Measurements from ENCODE around the gene CERS6.

CERS6 gene

DNA sequence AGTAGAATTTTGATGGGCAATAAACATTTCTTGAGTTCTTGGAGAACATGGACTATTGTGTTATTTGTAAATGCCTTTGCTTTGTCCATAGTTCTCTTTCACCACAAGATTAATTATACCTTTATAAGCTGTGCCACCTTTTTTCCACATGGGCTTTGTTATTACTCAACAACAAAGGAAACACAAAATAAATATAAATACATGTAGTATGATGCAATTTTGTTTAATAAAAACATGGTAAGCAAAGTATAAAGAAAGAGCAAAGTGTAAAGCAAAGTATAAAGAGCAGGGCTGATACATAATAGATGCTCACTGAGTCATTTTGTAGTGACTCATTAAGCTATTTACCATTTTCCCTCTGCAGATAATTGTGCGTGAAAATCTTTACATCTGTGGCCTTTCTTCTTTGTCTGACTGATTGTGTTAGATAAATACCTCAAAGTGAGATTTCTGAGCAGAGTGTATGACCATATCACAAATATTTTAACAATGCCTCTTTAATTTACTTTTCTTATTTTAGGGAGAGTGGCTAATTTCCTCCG, 80.9 kb downstream of the CERS6 start:
- no peak for DNase-seq

DNA sequence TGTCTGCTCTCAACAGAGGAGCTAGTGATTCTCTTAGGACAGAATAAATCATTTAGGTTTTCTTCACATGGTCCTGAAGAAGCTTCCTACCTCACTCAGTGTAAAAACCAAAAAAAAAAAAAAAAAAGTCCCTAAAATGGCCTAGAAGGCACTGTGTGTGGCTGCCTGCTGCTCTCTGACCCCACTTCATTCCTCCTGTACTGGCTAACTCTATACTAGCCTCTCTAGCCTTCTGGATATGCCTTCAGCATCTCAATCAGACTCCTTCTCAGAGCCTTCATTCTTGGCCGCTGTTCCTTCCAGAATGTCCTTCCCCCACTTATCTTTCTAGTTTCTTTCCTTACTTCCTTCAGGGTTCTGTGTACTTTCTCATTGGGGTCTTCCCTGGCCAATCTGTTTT, 82.1 kb downstream of the CERS6 start:
- DNase-seq: no peak

DNA sequence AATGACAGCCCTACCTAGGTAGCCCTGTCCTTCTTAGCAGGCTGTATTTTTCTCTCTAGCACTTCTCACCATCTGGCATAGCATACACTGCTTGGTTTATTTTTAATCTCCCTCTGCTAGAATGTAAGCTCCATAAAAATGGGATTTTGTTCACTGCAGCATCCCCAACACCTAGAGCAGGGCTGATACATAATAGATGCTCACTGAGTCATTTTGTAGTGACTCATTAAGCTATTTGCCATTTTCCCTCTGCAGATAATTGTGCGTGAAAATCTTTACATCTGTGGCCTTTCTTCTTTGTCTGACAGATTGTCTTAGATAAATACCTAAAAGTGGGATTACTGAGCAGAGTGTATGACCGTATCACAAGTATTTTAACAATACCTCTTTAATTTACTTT, 82.5 kb downstream of the CERS6 start:
- no peak for DNase-seq

DNA sequence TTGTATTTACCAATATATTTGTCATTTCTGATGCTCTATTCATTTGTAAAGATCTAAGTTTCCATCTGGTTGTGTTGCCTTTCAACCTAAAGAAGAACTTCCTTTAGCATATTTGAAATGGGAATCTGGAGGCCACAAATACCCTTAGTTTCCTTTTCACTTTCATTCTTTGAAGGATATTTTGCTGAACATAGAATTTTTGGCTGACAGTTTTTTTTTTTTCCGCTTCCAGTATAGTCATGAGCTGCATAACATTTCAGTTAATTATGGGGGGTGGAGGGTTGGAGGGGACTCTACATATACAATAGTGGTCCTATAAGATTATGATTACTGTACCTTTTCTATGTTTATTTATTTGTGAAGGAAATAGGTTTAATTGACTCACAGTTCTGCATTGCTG, 83.9 kb downstream of the CERS6 start:
- DNase-seq: no peak

DNA sequence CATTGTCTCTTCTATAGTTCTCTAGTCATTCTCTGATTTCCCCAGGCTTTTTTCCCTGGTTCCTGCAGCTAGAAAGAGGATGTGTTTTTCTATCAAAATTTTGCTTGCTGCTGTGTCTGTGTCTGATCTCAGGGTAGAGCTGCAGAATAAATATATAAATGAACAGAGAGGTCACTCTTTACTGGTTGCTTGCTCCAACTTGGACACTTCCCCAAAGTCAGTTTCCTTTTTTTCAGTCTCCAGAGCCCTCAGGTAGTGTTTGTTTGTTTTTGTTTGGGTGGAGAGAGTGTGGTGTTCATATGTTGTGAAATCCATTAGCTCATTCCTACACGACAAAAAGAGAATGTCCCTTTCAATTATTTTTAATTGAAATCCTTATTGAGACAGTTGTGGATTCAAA, 85.8 kb downstream of the CERS6 start:
- no peak for DNase-seq

DNA sequence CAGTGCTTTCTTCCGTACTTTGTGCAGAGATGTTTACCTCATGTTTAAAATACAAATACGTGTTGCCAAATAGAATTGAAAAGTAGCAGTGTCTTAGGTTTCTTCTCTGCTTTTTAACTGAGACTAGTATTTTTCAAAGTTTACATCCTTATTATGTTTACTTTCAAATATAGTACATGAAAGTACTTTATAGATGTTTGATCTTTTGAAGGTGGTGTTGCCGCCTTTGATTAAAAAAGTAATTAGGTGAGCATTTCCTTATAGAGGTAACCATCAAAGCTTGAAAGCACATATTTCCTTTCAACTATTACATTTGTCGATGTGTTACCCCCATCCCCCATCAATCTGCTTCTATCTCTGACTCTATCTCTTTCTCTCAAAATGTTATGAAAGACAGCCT, 87.0 kb downstream of the CERS6 start:
- no peak for DNase-seq

DNA sequence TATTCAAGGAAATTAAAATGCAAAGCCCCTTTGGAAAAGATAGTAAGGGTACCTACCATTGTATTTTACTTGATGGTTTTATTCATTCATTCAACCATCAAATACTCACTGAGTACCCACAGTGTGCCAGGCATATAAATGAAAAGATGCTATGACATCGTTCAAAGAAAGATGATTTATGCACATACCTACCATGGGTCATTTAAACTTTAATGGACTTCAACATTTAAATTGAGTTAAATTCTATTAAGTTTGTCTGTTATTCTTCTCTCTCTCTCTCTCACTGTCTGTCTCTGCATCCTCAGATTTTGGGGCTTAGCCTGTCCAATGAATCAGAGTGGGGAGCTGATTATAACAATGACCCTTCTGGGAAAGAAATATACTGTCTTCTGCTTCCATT, 87.9 kb downstream of the CERS6 start:
- no peak for DNase-seq

DNA sequence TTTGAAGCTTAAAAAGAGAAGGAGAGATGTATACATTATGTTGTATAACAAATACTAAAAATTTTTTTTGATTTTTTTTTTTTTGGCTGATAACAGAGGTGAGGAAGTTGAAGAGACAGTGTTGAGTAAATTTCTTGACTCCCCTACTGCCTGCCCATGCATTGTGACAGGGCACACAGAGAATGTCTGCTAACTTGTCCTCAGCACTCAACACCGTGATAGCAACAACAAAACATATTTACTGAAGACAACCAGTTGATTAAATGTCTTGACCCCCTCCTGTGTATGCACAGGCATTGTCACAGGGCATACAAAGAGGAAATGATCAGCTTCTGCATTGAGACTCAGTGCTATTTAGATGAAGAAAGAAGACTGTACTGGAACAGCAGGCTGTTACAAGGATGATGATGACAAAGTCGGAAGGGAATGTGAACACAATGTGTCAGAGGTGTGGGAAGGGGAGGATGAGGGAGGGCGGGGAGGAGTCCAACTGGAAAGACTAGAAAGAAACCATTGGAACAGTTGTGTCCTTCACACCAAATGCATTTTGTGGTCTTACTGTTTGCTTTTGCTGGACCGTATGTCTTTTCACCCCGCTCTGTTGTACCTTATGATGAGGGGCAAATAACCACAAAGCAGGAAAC, 89.5 kb downstream of the CERS6 start:
- peak; percentile 49 for DNase-seq

DNA sequence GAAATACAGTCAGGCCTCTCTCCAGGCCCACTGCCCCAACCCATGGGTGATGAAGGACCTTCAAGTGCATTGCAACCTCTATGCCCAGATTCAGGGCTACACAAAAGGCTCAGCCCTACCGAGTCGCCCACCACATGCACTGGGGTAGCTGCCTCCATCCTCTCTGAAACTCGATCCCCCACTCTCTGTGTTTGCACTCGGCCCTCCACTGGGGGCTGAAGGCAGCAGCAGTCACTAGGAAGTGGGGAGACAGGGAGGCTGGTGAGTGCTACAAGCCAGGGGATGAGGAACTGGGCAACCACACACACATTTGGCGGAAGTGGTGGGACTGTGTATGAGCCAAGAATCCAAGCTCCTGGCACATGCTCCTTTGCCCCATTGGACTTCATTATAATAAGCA, 94.6 kb downstream of the CERS6 start:
- peak; percentile 29 for DNase-seq

DNA sequence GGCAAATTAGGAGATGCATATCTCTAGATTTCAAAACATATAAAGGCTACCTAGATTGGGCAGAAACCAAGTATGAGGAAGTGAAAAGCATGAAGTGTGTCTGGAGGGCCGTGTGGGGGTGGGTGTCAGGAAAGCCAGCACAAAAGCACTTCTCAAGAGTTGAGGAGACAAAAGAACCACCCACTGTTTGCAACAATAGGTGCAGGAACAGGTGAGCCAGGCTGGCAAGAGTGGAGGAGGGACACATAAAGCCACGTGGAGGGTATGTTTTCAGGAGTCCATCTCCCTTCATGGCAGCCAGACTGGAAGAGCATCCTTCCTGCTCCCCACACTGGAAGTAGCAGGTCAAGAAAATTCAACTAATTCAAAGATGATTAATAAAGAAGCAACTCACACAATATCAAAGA, 96.4 kb downstream of the CERS6 start:
- DNase-seq: peak; percentile 83

DNA sequence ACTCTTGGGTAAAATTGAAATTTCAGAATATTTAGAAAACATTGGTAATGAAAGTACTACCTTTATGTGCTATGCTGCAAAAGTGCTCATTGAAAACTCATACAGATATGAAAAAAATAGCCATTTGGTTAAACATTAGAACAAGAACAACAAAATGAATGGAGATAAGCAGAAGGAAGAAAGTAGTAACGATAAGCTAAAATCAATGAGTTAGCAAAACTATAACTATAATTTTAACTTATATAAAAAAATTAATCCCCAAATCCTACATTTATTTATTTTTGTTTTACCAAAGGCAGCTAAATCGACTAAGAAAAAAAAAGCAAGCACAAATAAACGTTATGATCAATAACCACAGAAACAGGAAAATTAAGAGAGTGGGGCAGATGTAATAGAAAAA, 99.2 kb downstream of the CERS6 start:
- DNase-seq: no peak

DNA sequence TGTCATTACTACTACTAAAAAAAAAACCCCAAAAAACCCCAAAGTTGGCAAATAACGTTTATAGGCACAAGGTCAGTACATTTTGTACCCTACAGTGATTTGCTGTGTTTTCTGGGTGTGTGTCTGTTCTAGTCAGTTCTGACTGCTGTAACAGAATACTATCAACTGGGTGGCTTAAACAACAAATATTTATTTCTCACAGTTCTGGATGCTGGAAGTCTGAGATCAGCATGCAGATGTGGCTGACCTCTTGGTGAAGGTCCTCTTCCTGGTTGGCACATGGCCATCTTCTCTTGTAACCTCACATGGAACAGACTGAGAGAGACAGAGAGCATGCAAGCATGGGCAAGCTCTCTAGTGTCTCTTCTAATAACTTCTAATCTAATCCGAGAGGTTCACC, 103.1 kb downstream of the CERS6 start:
- peak; percentile 45 for DNase-seq

DNA sequence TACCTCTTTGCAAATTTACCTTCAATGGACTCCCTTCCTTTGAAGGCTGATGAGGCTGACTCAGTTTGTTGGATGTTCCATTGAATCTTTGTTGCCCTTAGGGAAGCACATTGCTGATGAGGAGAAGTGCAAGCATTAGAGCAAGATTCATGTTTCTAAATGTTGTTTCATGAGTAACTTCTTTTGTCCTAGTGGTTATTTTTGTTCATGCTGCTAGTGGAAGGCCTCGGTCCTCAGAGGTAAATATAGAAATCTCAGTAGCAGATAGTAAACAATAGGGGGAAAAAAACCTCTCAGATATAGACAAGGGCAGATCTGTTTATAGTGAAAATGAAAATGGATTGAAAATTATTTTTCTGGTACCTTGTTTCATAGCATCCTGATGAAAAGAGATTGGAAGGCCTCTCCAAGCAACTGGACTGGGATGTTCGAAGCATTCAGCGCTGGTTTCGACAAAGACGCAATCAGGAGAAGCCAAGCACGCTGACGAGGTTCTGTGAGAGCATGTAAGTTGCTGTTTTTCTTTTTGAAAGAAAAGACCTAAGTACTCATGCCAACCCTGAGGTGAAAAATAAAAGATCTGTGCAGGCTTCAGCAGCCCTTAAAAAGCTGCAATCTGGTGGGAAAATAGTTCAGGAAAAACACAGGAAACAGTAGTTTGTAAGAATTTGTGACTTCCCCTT, 104.9 kb downstream of the CERS6 start:
- no peak for DNase-seq

DNA sequence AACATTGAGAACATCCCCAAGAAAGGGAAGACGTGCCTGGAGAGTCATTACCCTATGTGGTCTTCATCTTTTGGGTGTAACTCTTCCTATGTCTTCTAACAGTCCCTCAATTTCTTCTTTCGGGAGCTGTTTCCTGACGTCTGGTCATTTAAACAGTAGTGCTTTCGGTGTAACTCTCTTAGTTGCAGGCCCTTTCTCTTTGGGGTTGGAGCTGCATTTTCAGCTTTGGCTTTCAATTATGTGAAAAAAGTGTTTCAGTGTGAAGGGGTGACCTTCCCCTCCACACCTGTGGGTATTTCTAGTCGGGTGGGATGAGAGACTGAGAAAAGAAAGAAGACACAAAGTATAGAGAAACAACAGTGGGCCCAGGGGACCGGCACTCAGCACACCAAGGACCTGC, 105.9 kb downstream of the CERS6 start:
- no peak for DNase-seq

DNA sequence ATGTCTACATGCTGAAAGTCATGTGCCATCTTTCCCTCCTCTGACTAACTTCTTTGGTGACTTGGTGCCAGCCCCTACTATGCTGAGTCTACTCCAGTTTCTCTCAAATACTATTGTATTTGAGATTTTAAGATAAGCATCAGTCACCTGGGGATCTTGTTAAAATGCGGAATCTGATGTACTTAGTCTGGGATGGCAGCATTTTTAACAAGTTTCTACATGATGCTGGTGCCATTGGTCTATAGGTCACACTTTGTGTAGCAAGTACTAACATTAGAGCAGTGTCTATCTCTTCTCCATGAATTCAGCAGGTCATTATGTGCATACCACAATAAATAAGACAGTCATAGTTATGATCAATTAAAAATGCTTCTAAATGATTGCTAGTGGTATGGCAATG, 106.9 kb downstream of the CERS6 start:
- DNase-seq: no peak

DNA sequence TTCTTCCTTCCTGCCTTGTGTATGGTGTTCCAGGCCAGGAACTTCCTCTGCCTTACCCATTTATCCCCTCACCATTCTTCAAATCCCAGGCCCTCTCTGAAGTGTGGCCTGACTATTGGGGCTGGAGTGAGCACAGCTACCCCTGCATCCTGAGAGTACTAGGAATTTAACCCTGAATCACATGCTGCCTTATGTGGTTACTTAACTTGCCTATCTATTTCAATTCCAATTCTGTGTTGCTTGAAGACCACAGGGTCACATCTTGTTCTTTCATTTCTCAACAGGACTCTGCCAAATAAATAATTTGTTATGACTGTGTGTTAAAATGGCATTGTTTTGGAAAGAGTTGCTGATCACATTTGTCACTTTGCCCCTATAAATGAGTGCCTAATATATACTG, 108.6 kb downstream of the CERS6 start:
- no peak for DNase-seq

DNA sequence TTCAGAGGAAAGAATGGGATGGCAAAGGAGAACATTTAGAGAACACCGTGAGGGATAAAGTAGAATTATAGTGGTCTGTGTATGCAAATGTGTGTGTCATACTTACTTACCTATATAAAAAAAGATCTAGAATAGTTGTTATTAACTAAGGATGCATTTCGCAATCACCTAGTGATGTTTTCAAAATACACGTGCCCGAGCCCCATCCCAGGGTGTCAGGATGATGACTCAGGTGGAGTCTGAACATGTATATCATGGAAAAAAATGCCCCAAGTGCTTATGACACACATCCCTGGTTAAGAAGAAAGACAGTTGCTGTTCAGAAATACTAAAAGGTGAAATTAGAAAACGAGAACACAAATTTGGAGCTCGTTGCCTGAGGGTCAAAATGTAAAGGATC, 109.0 kb downstream of the CERS6 start:
- no peak for DNase-seq

DNA sequence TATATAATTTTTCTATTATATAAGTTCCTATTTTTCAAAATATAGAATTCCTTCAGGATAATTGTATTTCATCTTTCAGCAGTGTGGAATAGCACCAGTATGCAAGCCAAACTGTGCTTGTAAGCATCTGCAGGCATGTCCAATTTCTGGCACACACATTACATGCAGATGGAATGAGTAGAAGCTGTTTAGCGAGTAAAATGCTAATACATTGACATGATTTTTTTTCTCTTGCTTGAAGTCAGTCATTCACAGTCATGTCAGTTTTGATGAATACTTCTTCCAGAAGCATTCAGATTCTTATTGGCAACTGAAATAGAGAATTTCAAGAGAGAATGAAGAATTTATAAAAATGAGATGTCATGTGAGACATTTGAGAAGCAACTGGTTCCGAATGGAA, 109.4 kb downstream of the CERS6 start:
- no peak for DNase-seq

DNA sequence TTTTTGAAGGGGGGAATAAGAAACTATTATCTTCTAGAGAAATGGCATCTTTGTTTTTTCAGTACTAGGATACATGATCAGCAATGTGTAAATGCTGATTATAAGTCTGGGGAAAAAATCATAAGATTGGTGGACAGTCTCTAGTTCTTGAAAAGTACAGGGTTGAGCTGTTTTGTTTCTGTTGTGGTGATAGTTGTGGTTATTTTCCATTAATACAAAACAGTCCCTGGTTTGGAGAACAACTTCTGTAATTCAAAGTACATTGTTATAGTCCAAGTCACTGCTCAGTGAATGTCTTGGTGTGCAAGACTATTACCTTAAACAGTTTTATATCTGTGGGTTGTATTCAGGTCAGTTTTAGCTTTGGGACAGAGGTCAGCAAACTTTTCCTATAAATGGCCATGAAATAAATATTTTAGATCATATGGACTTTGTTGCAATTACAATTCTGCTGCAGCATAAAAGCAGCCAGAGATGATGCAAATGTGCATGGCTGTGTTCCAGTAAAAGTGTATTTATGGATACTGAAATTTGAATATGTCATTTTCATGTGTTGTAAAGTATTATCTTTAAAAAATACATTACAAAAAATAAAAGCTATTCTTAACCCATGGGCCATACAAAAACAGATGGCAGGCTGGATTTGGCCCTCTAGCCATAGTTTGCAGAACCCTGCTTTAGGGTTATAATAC, 111.0 kb downstream of the CERS6 start:
- no peak for DNase-seq

DNA sequence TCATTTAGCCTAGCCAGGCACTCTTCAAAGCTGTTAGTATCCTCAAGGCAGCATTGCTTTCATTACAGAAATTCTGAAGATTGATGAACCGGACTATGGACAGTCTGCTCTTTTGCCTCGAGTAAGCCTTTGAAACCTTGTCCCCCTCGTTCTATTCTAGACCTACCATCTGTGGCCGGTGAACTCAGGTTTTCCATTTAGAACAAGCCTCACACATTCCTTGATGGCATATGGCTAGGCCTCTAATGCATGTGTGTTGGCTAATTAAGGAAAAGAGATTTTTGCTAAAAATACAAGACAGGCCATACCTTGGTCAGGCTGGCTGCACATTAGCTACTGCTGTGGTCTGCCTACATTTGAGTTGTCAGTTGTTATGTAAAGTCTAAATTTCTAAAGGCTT, 111.8 kb downstream of the CERS6 start:
- no peak for DNase-seq

DNA sequence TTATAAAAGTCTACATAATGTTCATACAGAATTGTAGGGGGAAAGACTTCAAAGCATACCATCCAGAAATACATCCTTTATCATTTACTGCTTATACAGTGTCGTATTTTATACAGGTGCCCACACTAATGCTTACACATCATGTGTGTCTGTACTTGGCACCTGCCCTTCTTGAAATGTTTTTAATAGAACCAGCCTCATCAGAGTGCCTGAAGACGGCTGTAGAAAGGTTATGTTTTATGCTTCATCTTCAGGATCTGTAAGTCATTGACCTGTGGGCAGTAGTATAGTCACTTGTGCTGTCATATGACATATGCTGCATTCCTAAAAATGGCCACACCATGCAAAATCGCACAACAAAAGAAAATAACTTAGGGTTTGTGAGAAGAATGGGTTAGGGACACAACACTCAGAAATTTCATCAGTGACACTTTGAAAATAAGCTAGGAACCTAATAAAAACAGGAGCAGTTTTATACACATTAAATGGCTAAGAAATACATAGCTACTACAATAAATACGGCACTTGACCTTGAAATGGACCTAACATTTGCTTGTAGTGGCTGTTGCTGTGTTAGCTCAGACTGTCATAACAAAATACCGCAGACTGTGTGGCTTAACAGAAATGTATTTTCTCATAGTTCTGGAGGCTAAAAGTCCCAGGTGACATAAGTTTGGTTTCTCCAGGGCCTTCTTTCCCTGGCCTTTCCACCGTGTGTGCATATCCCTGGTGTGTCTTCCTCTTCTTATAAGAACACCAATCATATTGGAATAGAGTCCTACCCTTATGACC, 112.6 kb downstream of the CERS6 start:
- no peak for DNase-seq

DNA sequence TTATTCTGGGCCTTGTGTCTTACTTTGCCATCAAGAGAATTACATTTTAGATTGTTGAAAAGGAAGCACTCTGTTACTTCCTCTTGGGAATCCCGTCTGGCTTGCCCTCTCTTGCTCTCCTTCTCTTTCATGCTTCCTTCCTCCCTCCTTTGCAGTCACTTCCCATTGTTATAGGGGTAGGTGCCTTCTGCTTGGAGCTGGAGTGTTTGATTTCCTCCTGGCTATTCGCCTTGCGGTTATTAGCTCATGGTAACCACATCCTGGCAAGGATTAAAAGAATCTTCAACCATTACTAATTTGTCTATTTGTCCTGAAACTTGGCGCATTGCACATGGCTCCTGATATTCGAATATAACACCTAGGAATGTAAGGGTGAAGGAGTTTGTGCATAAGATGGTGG, 115.0 kb downstream of the CERS6 start:
- peak; percentile 15 for DNase-seq

DNA sequence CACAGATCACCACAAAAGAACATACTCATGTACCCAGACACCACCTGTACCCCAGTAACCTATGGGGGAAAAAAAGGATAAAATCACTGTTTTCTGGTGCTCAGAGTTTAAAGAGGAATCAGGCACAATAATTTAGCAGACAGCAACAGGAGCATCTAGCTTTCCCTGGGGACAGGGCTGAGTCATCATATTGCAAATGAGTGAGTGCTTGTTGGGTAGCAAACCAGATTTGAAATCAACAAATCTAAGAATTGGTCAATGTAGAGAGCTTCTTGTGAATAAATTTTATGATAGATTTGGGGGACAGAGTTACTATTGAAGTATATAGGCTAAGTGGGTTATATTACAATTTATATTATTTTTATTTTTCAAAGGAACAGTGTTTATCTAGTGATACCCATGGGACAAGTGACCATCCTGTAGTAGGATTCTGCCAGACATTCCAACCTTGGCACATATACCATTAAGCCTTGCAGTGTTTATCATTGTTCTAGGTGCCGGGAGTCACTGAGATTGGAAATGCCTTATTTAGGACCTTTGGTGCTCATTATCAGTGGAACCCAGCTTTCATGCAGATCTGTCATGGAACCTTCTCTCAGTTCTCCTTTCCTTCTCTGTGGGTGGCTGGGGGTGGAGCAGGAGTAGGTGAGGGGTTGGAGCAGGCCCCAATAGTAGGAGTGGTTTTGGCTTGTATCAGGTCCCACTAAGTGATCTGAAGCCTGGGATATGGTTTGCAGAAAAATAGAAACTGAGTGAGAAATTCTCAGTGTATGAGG, 117.2 kb downstream of the CERS6 start:
- DNase-seq: peak; percentile 21

All from NCI-H69 (cell line).